GM12874 (cell line): Measurements from ENCODE around the gene CD22.

Experiments used
- CTCF ChIP-seq: IDR thresholded peaks from 2 replicates; pipeline ENCODE4 v1.5.1; 2011; ENCODE audit warnings: low read depth, mild to moderate bottlenecking, control low read depth, low read length, moderate library complexity; ENCODE audit not compliant: insufficient read depth

Gene CD22

GRCh38 chr19:35298561-35298972 lies 30.4 kb upstream of the CD22 start:
- no peak for TF ChIP-seq CTCF

- no peak for TF ChIP-seq CTCF
Measured at GRCh38 chr19:35299523-35300338, 29.3 kb upstream of the CD22 start.

GRCh38 chr19:35300339-35300649 lies 28.7 kb upstream of the CD22 start:
- no peak for TF ChIP-seq CTCF

- no peak for TF ChIP-seq CTCF
Measured at GRCh38 chr19:35301961-35302360, 27.0 kb upstream of the CD22 start.

- no peak for TF ChIP-seq CTCF
Measured at GRCh38 chr19:35302446-35302845, 26.5 kb upstream of the CD22 start.

GRCh38 chr19:35303357-35303915 lies 25.6 kb upstream of the CD22 start:
- no peak for TF ChIP-seq CTCF

GRCh38 chr19:35304036-35304435 lies 25.0 kb upstream of the CD22 start:
- TF ChIP-seq CTCF = no peak
